Type B pancreatic cell (in vitro differentiated cells): ENCODE measurements around the gene DNASE2B. TPM values are rescaled to one million over a fixed set of nuclear protein-coding genes. Genes with fewer than 3 reads are reported as not detected.
"Not testable (repeated sequence)": the region's sequence is repeated elsewhere in the genome, so short reads cannot be mapped to it uniquely, and the experiment has no call there.

Experiments
- DNase-seq: peaks from one replicate; pipeline ENCODE4 v3.0.0; 2021; ENCODE audit warnings: mixed read lengths; ENCODE audit not compliant: unreplicated experiment; ENCODE audit errors: extremely low spot score
- H3K27ac Mint-ChIP-seq: 2 replicates; pipeline ENCODE4 v1.8.0; 2021; ENCODE audit warnings: mild to moderate bottlenecking, mixed read lengths
- H3K27me3 Mint-ChIP-seq: 2 replicates; pipeline ENCODE4 v1.8.0; 2021; ENCODE audit warnings: mixed read lengths
- H3K36me3 Mint-ChIP-seq: 2 replicates; pipeline ENCODE4 v1.8.0; 2021; ENCODE audit warnings: mixed read lengths
- H3K4me1 Mint-ChIP-seq: one replicate; pipeline ENCODE4 v1.8.0; 2021; ENCODE audit warnings: mixed read lengths; ENCODE audit not compliant: unreplicated experiment
- H3K4me3 Mint-ChIP-seq: 2 replicates; pipeline ENCODE4 v1.8.0; 2021; ENCODE audit warnings: mild to moderate bottlenecking, mixed read lengths
- H3K9me3 Mint-ChIP-seq: 2 replicates; pipeline ENCODE4 v1.8.0; 2021; ENCODE audit warnings: mixed read lengths
- CTCF ChIP-seq: fragments of 200-600 bp; sonication (generic); conservative IDR thresholded peaks from 2 replicates; pipeline ENCODE4 v1.5.0; 2021; ENCODE audit warnings: antibody characterized with exemption, mild to moderate bottlenecking
- total RNA-seq: library from RNA; stranded (reverse); gene quantifications from 2 replicates; pipeline ENCODE4 v1.2.1, GENCODE V29; 2021; ENCODE audit warnings: low replicate concordance

The DNASE2B gene
- total RNA-seq, 1 donor from 2014 or later = not detected

GRCh38 chr1:84436876-84437655 lies 38.8 kb downstream of the DNASE2B start:
- Mint-ChIP-seq H3K9me3 (no peaks in the 10 kb centered on the region), H3K4me1 (peaks cover 8% of the 10 kb centered on the region), H3K27ac (no peak overlapping the region), H3K27me3 (no peaks in the 10 kb centered on the region), H3K4me3 (no peak overlapping the region), H3K36me3 (no peaks in the 10 kb centered on the region)
- DNase-seq = no peak
- TF ChIP-seq CTCF = no peak

- no peaks in the 10 kb centered on the region for H3K36me3 Mint-ChIP-seq
- H3K9me3 Mint-ChIP-seq = peaks cover 8% of the 10 kb centered on the region
- peaks cover 3% of the 10 kb centered on the region for H3K27me3 Mint-ChIP-seq
- DNase-seq = no peak
- no peaks in the 10 kb centered on the region for H3K4me1 Mint-ChIP-seq
- H3K4me3 Mint-ChIP-seq = no peak overlapping the region
- H3K27ac Mint-ChIP-seq = no peak overlapping the region
- peak; percentile 61 for TF ChIP-seq CTCF
These were observed 44.0 kb downstream of the DNASE2B start for GRCh38 chr1:84442256-84442655.

- DNase-seq, H3K36me3 Mint-ChIP-seq, H3K27ac Mint-ChIP-seq, H3K4me1 Mint-ChIP-seq, H3K9me3 Mint-ChIP-seq, H3K27me3 Mint-ChIP-seq, H3K4me3 Mint-ChIP-seq: not testable (repeated sequence)
These were observed 44.7 kb downstream of the DNASE2B start for GRCh38 chr1:84442747-84443646.

GRCh38 chr1:84448704-84449103 lies 50.4 kb downstream of the DNASE2B start:
- H3K4me3 Mint-ChIP-seq = not testable (repeated sequence)

GRCh38 chr1:84450910-84451309 lies 52.6 kb downstream of the DNASE2B start:
- no peaks in the 10 kb centered on the region for H3K4me1 Mint-ChIP-seq
- TF ChIP-seq CTCF = no peak
- peaks cover 4% of the 10 kb centered on the region for H3K9me3 Mint-ChIP-seq
- H3K27me3 Mint-ChIP-seq = peaks cover 13% of the 10 kb centered on the region
- no peak overlapping the region for H3K27ac Mint-ChIP-seq
- no peaks in the 10 kb centered on the region for H3K36me3 Mint-ChIP-seq
- no peak overlapping the region for H3K4me3 Mint-ChIP-seq
- DNase-seq = no peak

More at GRCh38 chr1:84448704-84449103, 50.4 kb downstream of the DNASE2B start:
- H3K4me1 Mint-ChIP-seq, H3K27me3 Mint-ChIP-seq, H3K9me3 Mint-ChIP-seq, DNase-seq, H3K36me3 Mint-ChIP-seq, H3K27ac Mint-ChIP-seq: not testable (repeated sequence)

- no peak overlapping the region for H3K4me3 Mint-ChIP-seq
- H3K4me1 Mint-ChIP-seq = no peaks in the 10 kb centered on the region
- DNase-seq = no peak
- H3K27me3 Mint-ChIP-seq = peaks cover 22% of the 10 kb centered on the region
- no peaks in the 10 kb centered on the region for H3K9me3 Mint-ChIP-seq
- no peaks in the 10 kb centered on the region for H3K36me3 Mint-ChIP-seq
- H3K27ac Mint-ChIP-seq = no peak overlapping the region
- TF ChIP-seq CTCF = no peak
These were observed 54.2 kb downstream of the DNASE2B start for GRCh38 chr1:84452436-84452835.
